ENCODE data around the gene ZNF385D.

DNA sequence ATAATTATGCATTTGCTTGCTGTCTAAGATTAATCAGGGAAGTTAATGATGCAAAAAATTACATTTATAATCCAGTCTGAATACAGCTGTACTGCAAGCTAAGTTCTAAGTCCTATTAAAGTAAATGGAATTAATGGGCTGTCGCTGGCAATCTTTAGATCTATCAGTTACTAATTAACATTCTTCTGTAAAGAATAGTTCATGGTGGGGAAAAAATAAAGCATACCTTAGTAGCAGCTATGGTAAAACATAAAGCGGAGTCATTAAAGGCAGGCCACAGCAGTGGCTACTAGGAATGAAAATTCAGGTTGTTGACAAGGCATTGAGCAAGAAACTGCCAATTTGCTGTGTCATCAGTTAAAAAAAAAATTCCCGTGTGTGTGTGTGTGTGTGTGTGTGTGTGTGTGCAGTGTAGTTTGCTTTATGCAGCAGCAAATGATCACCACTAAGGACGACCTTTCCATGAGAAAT, 129.8 kb downstream of the ZNF385D start:
- TF ChIP-seq CTCF (IDR thresholded peaks at IDR 0.05) (no peak), POLR2A (IDR thresholded peaks at IDR 0.05) (no peak), POLR2AphosphoS5 (IDR thresholded peaks at IDR 0.05) (no peak)
